Caco-2 (cell line): ENCODE measurements around the gene CD86. TPM values are rescaled to one million over a fixed set of nuclear protein-coding genes. Genes with fewer than 3 reads are reported as not detected.

Source experiments
- BruUV-seq: library from RNA; stranded (reverse); fragments of 400-500 nt; replicated peaks from 2 replicates; lab custom pipeline; 2021; lab: Mats Ljungman, UMichigan
- CTCF ChIA-PET: fragments of 300-600 bp; sonication (Branson Sonifier 250); formaldehyde crosslinking; loops from one replicate; lab custom pipeline; 2022; ENCODE audit warnings: antibody characterized with exemption; lab: Charles Lee
- POLR2A ChIA-PET: fragments of 300-600 bp; sonication (Branson Sonifier 250); formaldehyde crosslinking; loops from one replicate; lab custom pipeline; 2022; ENCODE audit warnings: antibody characterized with exemption; lab: Charles Lee
- DNase-seq, 2 experiments: peaks; one replicate each; pipeline versions ENCODE4 v3.0.0 to v3.0.0-alpha.2; 2020 to 2022
- H3K27me3 ChIP-seq: replicated peaks from 2 replicates; pipeline ENCODE4 v1.6.0; 2011; ENCODE audit warnings: low read length; ENCODE audit not compliant: control insufficient read depth, insufficient read depth
- H3K36me3 ChIP-seq: 2 replicates; pipeline ENCODE4 v1.5.1; 2011; ENCODE audit warnings: low read length; ENCODE audit not compliant: control insufficient read depth, insufficient read depth
- H3K4me1 ChIP-seq: fragments of 250-450 bp; sonication (Bioruptor Pico); 2 replicates; pipeline ENCODE4 v1.5.1; 2020; ENCODE audit warnings: mild to moderate bottlenecking
- H3K4me3 ChIP-seq: 2 replicates; pipeline ENCODE4 v1.5.1; 2011; ENCODE audit warnings: low read depth, mild to moderate bottlenecking, control low read depth, low read length
- H3K9me3 ChIP-seq: fragments of 250-450 bp; sonication (Bioruptor Pico); 2 replicates; pipeline ENCODE4 v1.5.1; 2020; ENCODE audit warnings: mild to moderate bottlenecking, moderate library complexity
- H3K27ac Mint-ChIP-seq: one replicate; pipeline ENCODE4 v1.8.0; 2022; ENCODE audit warnings: mixed read lengths; ENCODE audit not compliant: unreplicated experiment
- H3K27me3 Mint-ChIP-seq: one replicate; pipeline ENCODE4 v1.8.0; 2022; ENCODE audit warnings: mixed read lengths; ENCODE audit not compliant: insufficient read depth, unreplicated experiment
- H3K36me3 Mint-ChIP-seq: one replicate; pipeline ENCODE4 v1.8.0; 2022; ENCODE audit warnings: mild to moderate bottlenecking, mixed read lengths; ENCODE audit not compliant: insufficient read depth, unreplicated experiment
- H3K4me1 Mint-ChIP-seq: one replicate; pipeline ENCODE4 v1.8.0; 2022; ENCODE audit warnings: low read depth, mixed read lengths; ENCODE audit not compliant: unreplicated experiment
- H3K4me3 Mint-ChIP-seq: one replicate; pipeline ENCODE4 v1.8.0; 2022; ENCODE audit warnings: mild to moderate bottlenecking, moderate library complexity, mixed read lengths; ENCODE audit not compliant: unreplicated experiment
- H3K9me3 Mint-ChIP-seq: one replicate; pipeline ENCODE4 v1.8.0; 2022; ENCODE audit warnings: mixed read lengths; ENCODE audit not compliant: unreplicated experiment
- CTCF ChIP-seq, 2 experiments: fragments of 200-600 bp in 1 of 2; IDR thresholded peaks; 1 replicate in 1 of 2; 2 replicates in 1 of 2; pipeline versions ENCODE4 v1.5.1 to v1.8.0; 2011 to 2022; ENCODE audit warnings: antibody characterized with exemption in 1 of 2, control low read depth in 1 of 2, inconsistent platforms in 1 of 2, low read depth in 1 of 2, low read length in 1 of 2, mild to moderate bottlenecking in 1 of 2, moderate library complexity in 1 of 2; ENCODE audit not compliant: insufficient read depth in 1 of 2, severe bottlenecking in 1 of 2, unreplicated experiment in 1 of 2
- intact Hi-C: fragments of 100-400 bp; cut with micrococcal nuclease; formaldehyde crosslinking; loops from one replicate; pipeline ENCODE4 v1.10.0; 2022; ENCODE audit not compliant: unreplicated experiment
- total RNA-seq: library from RNA; stranded (reverse); gene quantifications from 2 replicates; pipeline ENCODE4 v1.2.3, GENCODE V29; 2022

The CD86 gene
- total RNA-seq, 1 experiment from 2014 or later = not detected

- H3K27me3 Mint-ChIP-seq = peaks cover 6% of the 10 kb centered on the region
- ChIA-PET POLR2A (no interaction called here), CTCF (no interaction called here)
- intact Hi-C loops = no loop called here
- TF ChIP-seq CTCF (IDR thresholded peaks at IDR 0.05; ENCODE audit: insufficient read depth in 1 of 2, low read depth in 1 of 2, low read length in 1 of 2, severe bottlenecking in 1 of 2, unreplicated experiment in 1 of 2) = no peak
- DNase-seq = no peak
- Histone ChIP-seq H3K27me3 (peaks cover 1% of the 10 kb centered on the region), H3K4me3 (no peak overlapping the region), H3K9me3 (no peaks in the 10 kb centered on the region), H3K36me3 (no peaks in the 10 kb centered on the region), H3K4me1 (peaks cover 6% of the 10 kb centered on the region; the same call in 1 of the 2 replicates)
- H3K36me3 Mint-ChIP-seq = no peaks in the 10 kb centered on the region
- H3K4me1 Mint-ChIP-seq = no peaks in the 10 kb centered on the region
- H3K9me3 Mint-ChIP-seq = no peaks in the 10 kb centered on the region
- no TSS peak for BruUV-seq
- peak overlapping the region; percentile 77 for H3K4me3 Mint-ChIP-seq
- no peak overlapping the region for H3K27ac Mint-ChIP-seq
Measured at GRCh38 chr3:122021037-122021436, 34.1 kb upstream of the CD86 start.

GRCh38 chr3:122021811-122022401 is 33.3 kb upstream of the CD86 start, which contains the start of gene ILDR1:
Gene ILDR1 (minus strand): TSS chr3:122022247. CDS start chr3:122022077, 170 bp downstream.
- CTCF ChIA-PET = no interaction called here
- peaks cover 1% of the 10 kb centered on the region for H3K27me3 ChIP-seq

GRCh38 chr3:122023335-122023910 is 31.7 kb upstream of the CD86 start:
- ChIA-PET CTCF (no interaction called here), POLR2A (no interaction called here)
- Histone ChIP-seq H3K4me1 (peaks cover 6% of the 10 kb centered on the region; the same call in 1 of the 2 replicates), H3K27me3 (peaks cover 1% of the 10 kb centered on the region), H3K9me3 (no peaks in the 10 kb centered on the region), H3K36me3 (no peaks in the 10 kb centered on the region), H3K4me3 (no peak overlapping the region)
- Mint-ChIP-seq H3K4me1 (no peaks in the 10 kb centered on the region), H3K9me3 (no peaks in the 10 kb centered on the region), H3K27ac (no peak overlapping the region), H3K4me3 (no peak overlapping the region), H3K27me3 (peaks cover 5% of the 10 kb centered on the region), H3K36me3 (no peaks in the 10 kb centered on the region)
- no TSS peak for BruUV-seq
- intact Hi-C loops = no loop called here
- DNase-seq = no peak
- TF ChIP-seq CTCF (IDR thresholded peaks at IDR 0.05; ENCODE audit: insufficient read depth in 1 of 2, low read depth in 1 of 2, low read length in 1 of 2, severe bottlenecking in 1 of 2, unreplicated experiment in 1 of 2) = no peak

More at GRCh38 chr3:122021811-122022401, 33.3 kb upstream of the CD86 start, which contains the start of gene ILDR1:
- POLR2A ChIA-PET = no interaction called here
- Histone ChIP-seq H3K4me3 (peak within 1 kb of the TSS; percentile 38), H3K4me1 (peaks cover 6% of the 10 kb centered on the region; the same call in 1 of the 2 replicates), H3K9me3 (no peaks in the 10 kb centered on the region), H3K36me3 (no peaks in the 10 kb centered on the region)
- TF ChIP-seq CTCF (IDR thresholded peaks at IDR 0.05; ENCODE audit: insufficient read depth in 1 of 2, low read depth in 1 of 2, low read length in 1 of 2, severe bottlenecking in 1 of 2, unreplicated experiment in 1 of 2) = no peak
- H3K4me1 Mint-ChIP-seq = no peaks in the 10 kb centered on the region
- H3K9me3 Mint-ChIP-seq = no peaks in the 10 kb centered on the region
- no peaks in the 10 kb centered on the region for H3K36me3 Mint-ChIP-seq
- H3K27ac Mint-ChIP-seq = no peak within 1 kb of the TSS
- peak within 1 kb of the TSS; percentile 77 for H3K4me3 Mint-ChIP-seq
- DNase-seq = peak; percentile 55 to 62
- intact Hi-C loops = no loop called here
- H3K27me3 Mint-ChIP-seq = peaks cover 5% of the 10 kb centered on the region
- BruUV-seq = no TSS peak
